Left forelimb (tissue), 1 donor: ENCODE data around the gene ZNF618.

Experiments used
- DNase-seq: peaks from one replicate; pipeline ENCODE4 v3.0.0-alpha.2; 2018; ENCODE audit warnings: low spot score

ZNF618 gene

DNA sequence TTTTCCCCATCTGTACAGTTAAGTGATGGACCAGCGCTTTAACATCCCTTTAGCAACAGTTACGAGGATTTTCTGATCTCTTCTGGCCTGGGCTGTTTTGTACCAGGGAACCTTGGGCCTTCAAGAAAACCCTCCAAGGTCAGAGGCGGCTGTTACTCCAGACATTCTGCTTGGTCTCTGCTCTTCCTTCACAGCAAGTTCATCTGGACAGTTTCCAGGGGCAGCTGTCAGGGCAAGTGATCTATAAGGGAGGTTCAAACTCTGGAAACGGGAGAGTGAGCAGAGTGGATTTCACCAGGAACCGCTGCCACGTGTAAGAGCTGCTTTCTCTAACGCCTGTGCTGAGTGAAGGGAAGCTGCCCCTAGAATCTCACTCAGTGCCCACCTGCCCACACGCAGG is 36.7 kb downstream of the ZNF618 start:
- peak; percentile 42 for DNase-seq

DNA sequence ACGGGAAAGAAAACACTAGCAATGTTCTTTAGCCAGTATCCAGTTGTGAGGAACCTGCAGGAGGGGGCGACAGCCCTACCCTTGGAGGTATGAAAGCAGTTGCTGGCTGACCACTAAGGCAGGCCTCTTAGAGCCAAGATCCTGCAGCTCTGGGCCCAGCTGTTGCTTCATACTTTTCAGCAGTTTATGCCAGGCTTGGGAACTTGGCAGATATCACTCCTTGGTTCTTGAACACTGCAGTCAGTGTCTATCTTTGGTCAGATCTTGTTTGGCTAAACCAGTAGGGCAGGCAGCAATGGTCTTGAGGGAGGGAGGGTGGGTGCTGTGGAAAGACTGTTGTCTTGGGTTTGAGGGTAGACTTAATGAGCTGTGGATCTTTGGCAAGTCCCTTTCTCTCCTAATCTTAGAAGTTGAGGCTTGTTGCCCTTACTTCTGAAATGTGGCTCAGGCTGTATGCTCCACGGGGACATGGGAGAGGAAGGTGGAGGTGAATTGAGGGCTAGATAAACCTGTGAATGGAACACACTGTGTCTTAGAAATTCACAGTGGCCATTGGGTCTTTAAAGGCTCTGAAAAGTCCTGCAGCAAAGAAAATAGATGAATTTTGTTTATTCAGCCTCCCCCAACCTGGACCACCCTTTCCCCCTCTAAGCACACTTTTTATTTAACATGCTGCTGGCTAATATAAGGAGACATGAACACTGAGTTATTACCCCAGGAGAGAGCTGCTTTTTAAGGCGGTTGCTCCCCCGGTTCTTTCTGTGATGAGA is 37.5 kb downstream of the ZNF618 start:
- DNase-seq, result no peak

DNA sequence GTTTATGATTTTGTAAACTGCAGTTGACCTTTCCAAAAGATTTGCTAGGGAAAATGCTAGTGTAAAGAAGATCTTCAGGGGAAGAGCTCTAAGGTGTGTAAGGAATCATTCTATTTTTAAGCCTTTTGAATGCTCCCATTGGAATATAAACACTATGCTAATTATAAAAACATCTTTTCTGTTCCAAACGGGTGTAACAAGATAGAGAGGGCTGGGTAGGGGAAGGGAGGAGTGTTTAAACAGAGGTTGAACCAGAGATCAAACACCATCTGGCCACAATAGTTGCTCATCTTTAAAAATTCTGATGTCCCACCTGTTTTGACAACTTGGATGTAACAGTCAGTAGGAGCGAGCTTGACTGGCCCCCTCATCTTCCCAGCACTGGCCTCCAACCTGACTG is 38.4 kb downstream of the ZNF618 start:
- DNase-seq, result no peak

DNA sequence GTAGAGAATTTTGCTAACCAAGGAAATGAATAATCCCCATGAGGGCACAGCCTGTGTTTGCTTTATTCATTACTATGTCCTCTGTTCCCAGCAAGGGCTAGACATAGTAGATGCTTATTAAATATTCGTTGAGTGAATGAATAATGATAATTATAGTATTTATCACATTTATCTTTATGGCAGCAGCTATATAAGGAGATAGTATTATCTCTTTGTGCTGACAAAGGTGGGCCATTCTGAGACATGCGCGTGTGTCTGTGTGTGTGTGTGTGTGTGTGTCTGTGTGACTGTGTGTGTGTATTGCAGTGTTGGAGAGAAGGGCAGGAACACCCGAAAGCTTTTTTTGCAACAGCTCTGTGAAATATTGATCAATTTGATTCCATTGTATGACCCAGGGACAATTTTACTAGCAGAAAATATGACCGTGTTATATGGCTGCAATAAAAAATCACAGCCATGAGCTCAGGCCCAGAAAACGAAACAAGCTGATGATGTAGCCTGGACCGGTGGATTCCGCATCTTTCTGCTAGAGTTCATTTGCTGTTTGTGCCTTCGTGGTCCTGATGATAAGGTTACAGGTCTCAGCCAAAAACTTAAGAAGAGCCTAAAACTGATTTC is 39.8 kb downstream of the ZNF618 start:
- DNase-seq, result no peak

DNA sequence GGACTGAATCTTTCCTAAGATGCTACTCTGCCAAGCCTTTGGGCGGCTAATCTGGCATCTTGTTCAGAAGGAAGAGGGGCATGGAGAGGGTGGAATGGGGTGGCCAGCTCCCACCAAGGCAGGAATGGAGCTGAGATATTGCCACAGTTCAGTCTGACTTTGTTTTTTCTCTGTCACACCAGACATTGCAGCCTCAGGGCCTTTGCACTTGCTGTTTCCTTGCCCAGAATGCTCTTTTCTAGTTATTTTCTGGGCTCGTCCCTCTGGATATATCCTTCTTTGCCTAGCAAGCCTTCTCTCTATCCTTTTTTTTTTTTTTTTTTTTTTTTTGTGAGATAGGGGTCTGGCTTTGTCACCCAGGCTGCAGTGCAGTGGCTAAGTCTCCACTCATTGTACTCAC is 40.8 kb downstream of the ZNF618 start:
- no peak for DNase-seq

DNA sequence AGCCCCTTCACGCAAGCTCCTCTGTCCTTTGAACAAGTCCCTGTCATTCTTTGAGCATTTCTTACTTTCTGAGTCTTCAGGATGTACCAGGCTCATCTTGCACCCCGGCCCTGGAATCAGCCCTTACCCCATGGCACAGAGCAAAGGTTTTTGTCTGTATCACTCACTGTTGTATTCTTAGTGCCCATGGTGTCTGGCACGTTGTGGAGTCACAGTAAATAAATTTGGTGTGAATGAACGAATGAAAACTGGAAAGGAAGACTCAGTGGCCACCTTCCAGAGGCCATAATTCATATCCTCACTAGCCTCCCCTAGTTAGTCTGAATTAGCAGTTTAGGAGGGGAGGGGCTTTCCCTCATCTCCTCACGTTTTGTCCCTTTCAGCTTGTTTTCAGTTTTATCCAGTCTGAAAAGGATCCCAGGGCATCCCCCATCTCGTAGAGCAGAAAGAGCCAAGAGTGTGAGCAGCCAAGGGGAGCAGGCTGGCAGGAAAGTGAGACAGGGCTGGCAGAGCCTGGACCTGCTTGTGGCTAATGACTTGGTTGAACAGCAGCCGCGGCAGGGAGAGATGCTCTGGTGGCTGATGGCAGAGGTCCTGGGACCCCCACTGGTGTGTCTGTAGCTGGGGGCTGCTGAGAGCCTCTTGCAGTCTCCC is 42.7 kb downstream of the ZNF618 start:
- no peak for DNase-seq

DNA sequence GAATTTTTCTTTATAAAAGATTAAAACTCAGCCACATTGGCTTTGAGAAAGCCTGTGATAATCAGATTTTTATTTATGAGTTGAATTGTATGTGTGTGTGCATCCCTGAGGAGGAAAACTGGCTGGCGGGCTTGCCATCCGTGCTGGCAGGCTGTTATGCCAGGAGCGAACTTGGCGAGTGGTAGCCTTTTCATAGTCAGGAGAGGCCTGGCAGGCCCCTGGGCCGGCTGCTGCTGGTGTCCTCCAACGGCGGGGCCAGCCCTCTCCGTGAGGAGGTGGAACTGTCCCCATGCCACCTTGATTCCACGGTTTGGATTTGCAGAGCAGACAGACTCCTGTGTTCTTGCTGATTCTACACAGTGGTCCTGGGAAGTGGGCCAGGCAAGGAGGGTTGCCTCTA is 43.3 kb downstream of the ZNF618 start:
- no peak for DNase-seq

DNA sequence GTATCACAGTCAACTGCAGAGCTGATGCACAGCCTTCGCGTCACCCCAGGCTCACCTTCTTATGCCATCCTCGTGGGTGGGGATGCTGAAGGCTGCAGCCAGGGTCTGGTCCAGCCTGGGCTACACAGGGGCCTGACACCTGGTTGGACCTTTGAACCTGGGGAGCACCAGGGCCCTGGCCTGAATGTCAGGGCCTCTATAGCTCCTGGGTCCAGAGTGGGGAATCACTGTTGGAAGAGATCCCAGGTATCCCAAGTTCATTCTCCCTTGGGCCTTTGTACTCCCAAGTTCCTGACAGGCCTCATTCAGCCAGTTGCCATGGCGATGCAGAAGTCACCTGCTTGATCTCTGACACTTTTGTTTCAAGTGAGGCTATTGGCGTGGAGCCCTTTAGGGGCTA is 43.8 kb downstream of the ZNF618 start:
- no peak for DNase-seq

DNA sequence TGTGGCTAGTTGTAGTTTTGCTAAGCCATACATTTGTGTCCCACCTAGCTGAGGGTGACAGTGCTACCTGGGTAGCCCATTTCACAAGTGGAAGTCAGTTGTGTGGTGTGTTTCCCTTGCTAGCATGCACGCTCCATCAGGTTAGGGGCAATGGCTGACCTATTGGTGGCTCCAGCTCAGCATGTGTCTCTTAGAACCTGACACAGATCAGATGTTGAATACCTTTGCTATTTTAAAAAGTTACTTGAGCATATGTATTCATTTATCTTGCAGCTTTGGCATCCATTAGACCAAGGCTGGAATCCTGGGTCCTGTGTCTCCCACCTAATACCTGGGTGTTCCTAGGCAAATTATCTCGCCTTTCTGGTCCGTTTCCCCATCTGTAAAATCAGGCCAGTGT is 44.8 kb downstream of the ZNF618 start:
- DNase-seq, result no peak

DNA sequence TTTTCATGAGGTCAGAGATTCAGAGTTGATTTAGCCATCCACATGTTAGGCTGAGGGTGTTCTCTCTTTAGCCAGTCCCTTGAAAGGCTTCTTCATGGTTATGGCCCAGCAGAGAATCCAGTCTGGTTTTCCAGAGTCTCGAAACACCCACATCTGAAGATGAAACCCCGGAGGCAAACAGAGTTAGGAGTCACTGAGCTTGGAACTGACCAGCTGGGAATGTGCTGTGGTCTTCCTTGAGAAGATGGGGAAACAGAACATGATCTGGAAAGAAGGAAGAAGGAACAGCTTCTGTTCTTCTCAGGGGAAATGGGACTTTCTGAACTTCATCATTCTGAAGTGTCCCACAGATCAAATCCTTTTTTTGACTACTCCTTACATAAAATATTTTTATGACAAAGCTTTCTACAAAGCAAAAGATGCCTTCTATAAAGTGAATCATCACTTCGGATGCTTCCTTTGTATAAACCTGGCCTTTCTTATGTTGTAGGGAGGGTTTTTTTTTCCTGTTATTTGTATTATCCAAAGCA is 45.4 kb downstream of the ZNF618 start:
- no peak for DNase-seq

DNA sequence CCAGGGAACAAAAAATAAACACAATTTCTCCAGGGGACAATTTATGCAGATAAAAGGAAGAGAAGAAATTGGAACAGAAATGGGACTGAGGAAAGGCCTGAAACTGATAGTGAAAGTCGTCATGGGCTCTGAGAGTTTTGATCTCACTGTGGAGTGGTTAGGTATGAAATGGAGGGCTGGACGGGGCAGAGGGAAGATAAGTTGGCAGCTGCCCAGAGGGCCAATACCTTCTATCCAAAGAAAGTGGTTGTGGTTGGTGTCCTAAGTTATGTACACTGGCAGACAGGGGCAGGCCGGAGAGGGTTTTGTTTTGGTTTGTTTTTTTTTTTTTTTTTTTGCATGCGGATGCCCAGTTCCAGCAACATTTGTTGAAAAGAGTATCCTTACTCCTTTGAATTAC is 46.1 kb downstream of the ZNF618 start:
- DNase-seq, result no peak

DNA sequence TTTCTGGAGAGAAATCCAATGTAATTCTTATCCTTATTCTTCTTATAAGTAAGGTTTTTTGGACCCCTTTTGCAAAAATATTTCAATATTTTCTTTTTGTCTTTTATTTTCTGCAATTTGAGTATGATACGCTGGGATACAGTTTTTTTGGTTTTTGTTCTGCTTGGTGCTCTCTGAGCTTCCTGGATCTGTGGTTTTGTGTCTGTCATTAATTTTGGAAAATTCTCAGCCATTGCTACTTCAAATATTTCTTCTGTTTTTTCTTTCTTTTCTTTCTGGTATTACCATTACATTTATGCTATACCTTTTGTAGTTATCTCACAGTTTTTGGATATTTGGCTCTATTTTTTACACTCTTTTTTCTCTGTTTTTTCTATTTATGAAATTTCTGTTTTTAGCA is 50.1 kb downstream of the ZNF618 start:
- no peak for DNase-seq

DNA sequence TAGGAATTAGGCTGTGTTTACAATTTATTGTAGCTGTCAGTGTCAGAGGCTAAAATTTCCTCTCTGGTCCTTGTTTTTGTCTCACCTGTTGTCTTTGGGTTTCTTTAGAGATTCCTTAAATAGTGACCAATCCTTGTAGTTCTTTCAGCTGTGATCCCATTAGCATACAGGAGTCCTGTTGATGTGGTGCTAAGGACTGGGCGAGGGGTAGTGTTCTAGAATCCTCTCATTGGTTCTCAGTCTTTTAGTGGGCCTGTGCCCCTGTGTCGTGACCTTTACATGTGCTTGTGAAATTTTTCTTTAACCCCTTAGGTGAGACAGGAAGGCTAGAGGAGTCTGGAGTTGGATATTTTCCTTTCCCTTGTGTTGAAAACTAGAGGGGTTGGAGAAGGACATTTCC is 51.2 kb downstream of the ZNF618 start:
- DNase-seq, result no peak

DNA sequence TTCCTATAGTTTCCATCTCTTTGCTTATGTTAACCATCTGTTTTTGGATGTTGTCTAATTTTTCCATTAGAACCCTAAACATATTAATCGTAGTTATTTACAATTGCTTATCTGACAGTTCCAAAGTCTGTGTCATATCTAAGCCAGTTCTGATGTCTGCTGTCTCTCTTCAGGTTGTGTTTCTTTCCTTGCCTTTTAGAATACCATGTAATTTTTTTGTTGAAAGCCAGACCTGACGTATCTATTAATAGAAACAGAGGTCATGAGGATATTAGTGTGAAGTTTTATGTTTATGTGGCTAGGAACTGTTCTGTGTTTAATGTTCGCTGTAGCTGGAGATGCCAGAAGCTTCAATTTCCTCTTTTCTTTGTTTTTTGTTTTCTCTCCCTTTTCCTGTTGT is 52.2 kb downstream of the ZNF618 start:
- DNase-seq, result no peak

DNA sequence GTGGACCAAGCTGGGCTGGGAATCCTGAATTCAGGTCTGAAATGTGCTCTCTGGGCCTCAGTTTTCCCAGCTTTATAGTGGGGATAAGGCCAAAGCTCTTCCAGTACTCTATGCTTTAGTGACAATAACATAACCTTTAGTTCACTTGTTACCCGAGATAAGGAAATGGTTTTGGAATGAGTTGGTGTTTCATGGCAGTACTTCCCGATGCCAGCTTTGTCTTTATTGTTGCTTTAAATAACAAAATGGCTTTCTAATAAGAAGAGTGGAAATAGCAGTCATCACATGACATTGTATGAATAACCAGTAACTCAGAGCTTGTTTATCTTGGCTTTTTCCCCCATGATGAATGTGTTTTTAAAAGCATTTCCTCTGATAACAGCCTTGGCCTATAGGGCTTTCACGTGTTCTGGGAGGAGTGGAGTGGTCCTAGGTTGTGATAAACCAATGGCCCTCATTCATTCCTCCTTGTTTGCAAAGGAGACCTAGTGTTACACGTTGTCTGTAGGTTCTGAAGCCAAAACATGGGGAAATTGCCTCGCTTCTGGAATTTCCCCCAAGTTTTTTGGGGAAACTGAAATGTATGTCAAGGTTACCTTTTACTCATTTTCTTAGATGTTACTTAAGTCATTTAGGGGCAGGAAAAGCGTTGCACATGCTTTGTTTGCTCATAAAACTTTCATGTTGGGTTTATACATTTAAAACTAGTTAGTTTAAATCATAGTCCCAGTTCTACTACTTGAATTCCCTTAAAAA is 53.7 kb downstream of the ZNF618 start:
- DNase-seq, result no peak

DNA sequence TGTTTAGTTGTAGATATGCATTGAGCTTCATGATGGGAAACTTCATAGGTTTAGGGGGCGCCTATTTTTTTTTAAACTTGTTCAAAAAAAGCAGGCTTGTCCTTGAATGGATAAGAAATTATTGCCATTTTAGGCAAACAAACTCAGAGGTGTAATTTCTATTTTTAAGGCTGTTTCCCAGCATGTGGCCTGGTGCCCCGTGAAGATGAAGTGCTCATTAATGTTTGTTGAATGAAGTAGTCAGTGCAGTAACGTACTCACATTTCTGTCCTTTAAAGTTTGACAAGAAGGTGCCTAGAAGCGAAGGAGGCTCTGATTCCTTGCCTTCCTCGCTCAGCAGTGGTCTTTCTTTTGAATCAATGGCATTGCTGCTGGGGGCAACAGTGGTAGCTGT is 54.3 kb downstream of the ZNF618 start:
- no peak for DNase-seq

DNA sequence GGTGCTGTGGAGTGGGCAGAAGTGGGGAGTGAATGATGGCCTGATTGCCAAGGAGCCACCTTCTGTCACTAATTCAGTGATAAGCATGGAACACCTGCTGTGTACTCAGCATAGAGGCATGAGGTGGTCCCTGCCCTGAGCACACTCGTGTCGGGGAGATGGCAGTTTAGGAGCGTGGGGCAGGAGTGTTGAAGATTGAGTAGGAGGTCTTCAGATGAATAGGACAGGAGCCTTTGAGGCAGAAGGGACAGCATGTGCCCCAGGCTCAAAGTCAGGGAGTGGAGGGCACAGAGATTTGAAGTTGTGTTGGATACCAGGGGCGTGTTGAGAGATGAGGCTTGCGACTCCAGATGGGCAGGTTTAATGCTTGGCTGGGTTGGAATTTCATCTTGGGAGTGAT is 55.0 kb downstream of the ZNF618 start:
- DNase-seq, result peak; percentile 47

DNA sequence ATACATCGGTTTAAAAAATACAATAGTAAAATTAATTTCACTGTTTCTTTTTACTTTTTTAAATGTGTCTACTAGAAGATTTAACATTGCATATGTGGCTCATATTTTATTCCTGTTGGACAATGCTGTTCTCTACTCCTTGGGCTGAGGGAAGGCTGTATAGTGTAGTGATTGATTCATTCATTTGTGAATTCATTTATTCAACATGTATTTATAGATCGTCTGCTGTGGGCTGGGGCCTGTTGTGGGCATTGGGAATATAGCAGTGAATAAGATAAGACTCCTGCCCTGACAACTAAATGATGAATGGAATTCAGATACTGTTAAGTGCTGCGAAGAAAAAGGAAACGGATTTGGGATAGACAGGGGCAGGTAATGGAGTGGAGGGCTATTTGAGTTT is 55.7 kb downstream of the ZNF618 start:
- DNase-seq, result peak; percentile 20

DNA sequence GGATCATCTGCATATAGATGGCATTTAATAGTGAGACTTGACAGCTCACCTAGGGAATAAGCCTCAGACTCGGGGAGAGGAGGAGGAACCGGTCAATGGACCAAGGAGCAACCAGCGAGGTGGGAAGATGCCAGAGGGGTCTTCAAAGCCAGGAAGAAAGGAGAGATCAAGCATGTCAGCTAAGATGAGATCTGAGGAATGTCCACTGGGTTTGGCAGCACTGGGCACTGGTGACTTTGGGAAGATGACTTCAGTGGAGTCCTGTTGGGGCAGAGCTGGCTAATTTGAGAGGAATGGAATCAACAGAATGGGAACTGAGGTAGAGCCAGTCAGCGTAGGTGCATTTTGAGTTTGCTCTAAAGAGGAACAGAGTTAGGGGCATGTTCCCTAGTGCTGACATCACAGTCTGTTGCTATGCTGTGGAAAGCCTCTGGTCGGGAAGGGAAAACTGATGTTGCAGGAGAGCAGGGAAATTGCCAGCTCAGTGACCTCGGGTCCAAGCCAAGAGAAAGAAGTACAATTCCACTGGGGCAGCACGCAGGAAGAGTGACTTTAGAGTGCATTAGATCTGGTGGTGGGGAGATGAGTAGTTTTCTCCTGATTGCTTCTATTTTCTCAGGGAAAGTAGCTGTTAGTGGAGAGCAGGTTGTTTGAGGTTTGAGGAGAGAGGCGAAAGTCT is 56.9 kb downstream of the ZNF618 start:
- DNase-seq, result peak; percentile 51

DNA sequence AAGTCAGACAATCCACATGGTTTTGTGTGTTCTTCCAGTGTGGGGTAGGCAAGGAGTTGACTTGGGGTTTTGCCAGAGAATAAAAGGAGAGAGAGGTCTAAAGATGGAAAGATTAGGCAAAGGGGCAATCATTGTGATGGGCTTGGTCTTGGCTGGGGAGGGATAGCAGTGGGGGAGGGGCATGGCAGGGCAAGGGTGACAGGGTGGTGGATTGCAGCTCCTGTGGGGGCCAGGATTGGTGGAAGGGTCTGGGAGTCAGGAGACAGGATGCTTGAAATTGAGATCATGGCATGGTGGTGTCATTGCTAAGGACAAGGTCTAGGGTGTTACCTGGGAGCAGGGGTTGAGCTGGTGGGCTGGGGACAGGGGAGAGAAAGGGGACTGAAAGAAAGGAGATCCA is 57.6 kb downstream of the ZNF618 start:
- peak; percentile 45 for DNase-seq

DNA sequence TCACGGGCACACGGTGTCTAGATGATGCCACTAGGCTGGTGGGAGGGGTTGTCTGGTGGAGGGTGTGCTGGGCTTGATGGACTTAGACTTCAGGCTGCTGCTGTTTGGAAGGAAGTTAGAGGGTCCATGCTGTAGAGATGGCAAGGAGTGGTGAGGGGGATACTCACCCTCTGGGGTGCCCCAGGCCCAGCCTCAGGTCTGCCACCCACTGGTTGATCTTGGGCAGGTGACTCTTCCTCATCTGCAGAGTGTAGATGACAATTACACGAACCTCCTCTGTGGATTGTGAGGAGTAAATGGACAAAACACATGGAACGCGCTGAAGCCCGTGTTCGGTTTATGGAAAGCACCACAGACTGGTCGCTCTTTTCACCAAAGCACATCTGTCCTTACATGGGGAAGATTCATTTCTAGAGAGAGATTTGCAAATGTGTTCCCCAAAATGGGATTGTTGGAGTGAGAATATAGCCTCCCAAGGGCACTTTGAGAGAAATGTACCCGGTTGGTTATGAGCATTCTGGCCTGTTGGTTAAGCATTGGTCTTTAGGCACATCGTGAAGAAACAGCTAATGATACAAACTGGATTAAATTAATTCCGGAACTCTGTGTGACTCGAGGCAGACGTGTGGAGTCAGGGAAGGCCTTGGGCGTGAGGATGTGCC is 58.2 kb downstream of the ZNF618 start:
- DNase-seq, result no peak
